ENCODE data around the gene C12orf54.
"Not testable (repeated sequence)": the region's sequence is repeated elsewhere in the genome, so short reads cannot be mapped to it uniquely, and the experiment has no call there.

Gene C12orf54

DNA sequence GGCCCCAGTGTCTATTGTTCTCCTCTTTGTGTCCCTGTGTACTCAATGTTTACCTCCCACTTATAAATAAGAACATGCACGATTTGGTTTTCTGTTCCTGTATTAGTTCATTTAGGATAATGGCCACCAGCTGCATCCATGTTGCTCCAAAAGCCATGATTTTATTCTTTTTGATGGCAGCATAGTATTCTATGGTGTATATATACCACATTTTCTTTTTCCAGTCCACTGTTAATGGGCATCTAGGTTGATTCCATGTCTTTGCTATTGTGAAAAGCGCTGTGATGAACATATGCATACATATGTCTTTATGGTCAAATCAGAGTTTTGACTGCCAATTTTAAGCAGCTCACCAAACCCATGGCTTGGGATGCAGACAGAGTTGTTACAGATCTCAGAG lies 27.2 kb upstream of the C12orf54 start:
- TF ChIP-seq Cebpa-rat (IDR thresholded peaks at IDR 0.05), result no peak
- Histone ChIP-seq H3K4me1 (no peaks in the 10 kb centered on the region), H4K20me1 (no peaks in the 10 kb centered on the region), H3K36me3 (no peaks in the 10 kb centered on the region), H3K4me2 (no peak overlapping the region), H3K4me3 (no peak overlapping the region), H3K9me3 (no peaks in the 10 kb centered on the region), H3K27ac (no peak overlapping the region), H3K27me3 (no peaks in the 10 kb centered on the region), H3K9ac (no peak overlapping the region)

DNA sequence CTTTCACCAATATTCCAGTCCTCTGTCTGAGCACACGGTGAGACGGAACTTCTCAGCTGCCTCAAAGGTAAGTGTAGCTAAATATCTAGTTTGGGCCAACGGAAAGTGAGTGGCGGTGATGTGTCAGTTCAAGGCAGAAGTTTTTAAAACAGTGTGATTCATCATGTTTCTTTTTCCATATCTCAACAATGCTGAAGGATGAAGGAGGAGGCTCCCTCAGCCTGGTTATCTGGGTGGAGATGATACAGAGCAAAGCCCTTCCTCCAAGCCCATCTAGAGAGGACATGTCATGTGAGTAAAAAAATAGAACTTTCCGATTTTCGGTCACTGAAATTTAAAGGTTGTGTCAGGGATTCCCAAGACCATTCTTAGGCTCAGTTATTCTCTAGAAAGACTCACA lies 23.0 kb upstream of the C12orf54 start:
- Histone ChIP-seq H3K36me3 (no peaks in the 10 kb centered on the region), H4K20me1 (no peaks in the 10 kb centered on the region), H3K4me1 (no peaks in the 10 kb centered on the region), H3K27ac (no peak overlapping the region), H3K9ac (no peak overlapping the region), H3K27me3 (no peaks in the 10 kb centered on the region), H3K4me3 (no peak overlapping the region), H3K9me3 (no peaks in the 10 kb centered on the region), H3K4me2 (no peak overlapping the region)
- TF ChIP-seq Cebpa-rat (IDR thresholded peaks at IDR 0.05), result no peak

DNA sequence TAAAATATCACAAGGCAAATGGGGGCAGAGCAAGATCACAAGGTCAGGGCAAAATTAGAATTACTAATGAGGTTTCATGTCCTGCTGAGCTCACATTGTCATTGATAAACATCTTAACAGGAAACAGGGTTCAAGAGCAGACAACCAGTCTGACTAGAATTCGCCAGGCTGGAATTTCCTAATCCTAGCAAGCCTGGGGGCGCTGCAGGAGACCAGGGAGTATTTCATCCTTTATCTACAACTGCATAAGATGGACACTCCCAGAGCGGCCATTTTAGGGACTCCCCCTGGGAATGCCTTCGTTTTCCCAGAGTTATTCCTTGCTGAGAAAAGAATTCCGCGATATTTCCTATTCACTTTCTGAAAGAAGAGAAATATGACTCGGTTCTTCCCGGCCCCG lies 13.3 kb upstream of the C12orf54 start:
- not testable (repeated sequence) for H3K27me3 ChIP-seq, H3K36me3 ChIP-seq, H3K4me2 ChIP-seq, H3K9ac ChIP-seq, H4K20me1 ChIP-seq, H3K4me1 ChIP-seq, H3K4me3 ChIP-seq, H3K27ac ChIP-seq
- peaks cover 44% of the 10 kb centered on the region for H3K9me3 ChIP-seq

DNA sequence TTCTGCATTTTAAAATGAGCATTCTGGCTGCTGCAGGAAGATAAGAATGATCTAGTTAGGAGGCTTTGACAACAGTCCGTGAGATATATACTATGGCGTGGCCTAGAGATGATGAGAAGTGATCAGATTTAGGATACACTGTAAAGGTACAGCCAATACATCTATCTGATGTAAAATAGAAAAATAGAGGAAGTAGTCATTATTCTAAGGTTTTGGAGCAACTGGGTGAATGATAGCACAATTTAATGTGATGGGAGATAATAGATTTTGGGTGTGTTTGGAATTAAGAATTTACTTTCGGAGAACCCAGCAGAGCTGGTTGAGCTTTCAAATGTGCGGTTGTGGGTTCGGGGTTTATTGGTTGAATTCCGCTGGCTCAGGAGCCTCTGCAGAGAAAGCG lies 10.0 kb upstream of the C12orf54 start, which contains the start of gene ANP32D:
Gene ANP32D, plus strand, starts transcription at position 301 of the 400 bp plus-strand sequence. CDS start 106 bp downstream, outside the sequence.
- no peaks in the 10 kb centered on the region for H4K20me1 ChIP-seq
- H3K36me3 ChIP-seq, result no peaks in the 10 kb centered on the region
- no peak within 1 kb of the TSS for H3K4me3 ChIP-seq
- H3K27ac ChIP-seq, result no peak within 1 kb of the TSS
- no peaks in the 10 kb centered on the region for H3K4me1 ChIP-seq
- H3K27me3 ChIP-seq, result no peaks in the 10 kb centered on the region
- TF ChIP-seq Cebpa-rat (IDR thresholded peaks at IDR 0.05), result no peak
- no peak within 1 kb of the TSS for H3K9ac ChIP-seq
- no peak within 1 kb of the TSS for H3K4me2 ChIP-seq
- peaks cover 49% of the 10 kb centered on the region for H3K9me3 ChIP-seq

DNA sequence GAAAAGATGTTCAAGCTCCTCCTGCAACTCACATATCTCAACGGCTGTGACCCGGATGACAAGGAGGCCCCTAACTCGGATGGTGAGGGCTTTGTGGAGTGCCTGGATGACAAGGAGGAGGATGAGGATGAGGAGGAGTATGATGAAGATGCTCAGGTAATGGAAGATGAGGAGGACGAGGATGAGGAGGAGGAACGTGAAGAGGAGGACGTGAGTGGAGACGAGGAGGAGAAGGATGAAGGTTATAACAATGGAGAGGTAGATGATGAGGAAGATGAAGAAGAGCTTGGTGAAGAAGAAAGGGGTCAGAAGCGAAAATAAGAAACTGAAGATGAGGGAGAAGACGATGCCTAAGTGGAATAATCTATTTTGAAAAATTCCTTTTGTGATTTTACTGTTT lies 9.2 kb upstream of the C12orf54 start:
- peaks cover 43% of the 10 kb centered on the region for H3K9me3 ChIP-seq
- no peak overlapping the region for H3K4me2 ChIP-seq
- H3K4me3 ChIP-seq, result no peak overlapping the region
- H3K9ac ChIP-seq, result no peak overlapping the region
- H4K20me1 ChIP-seq, result no peaks in the 10 kb centered on the region
- H3K4me1 ChIP-seq, result no peaks in the 10 kb centered on the region
- no peak for TF ChIP-seq Cebpa-rat (IDR thresholded peaks at IDR 0.05)
- no peaks in the 10 kb centered on the region for H3K36me3 ChIP-seq
- H3K27me3 ChIP-seq, result no peaks in the 10 kb centered on the region
- H3K27ac ChIP-seq, result no peak overlapping the region

DNA sequence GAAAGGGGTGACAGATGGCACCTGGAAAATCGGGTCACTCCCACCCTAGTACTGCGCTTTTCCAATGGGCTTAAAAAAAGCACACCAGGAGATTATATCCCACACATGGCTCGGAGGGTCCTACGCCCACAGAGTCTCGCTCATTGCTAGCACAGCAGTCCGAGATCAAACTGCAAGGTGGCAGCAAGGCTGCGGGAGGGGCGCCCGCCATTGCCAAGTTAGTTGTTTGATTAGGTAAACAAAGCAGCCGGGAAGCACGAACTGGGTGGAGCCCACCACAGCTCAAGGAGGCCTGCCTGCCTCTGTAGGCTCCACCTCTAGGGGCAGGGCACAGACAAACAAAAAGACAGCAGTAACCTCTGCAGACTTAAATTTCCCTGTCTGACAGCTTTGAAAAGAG lies 7.8 kb upstream of the C12orf54 start:
- not testable (repeated sequence) for H4K20me1 ChIP-seq, H3K4me3 ChIP-seq, H3K4me1 ChIP-seq, H3K36me3 ChIP-seq, H3K4me2 ChIP-seq, H3K9ac ChIP-seq, H3K27me3 ChIP-seq, H3K27ac ChIP-seq
- H3K9me3 ChIP-seq, result peaks cover 29% of the 10 kb centered on the region

DNA sequence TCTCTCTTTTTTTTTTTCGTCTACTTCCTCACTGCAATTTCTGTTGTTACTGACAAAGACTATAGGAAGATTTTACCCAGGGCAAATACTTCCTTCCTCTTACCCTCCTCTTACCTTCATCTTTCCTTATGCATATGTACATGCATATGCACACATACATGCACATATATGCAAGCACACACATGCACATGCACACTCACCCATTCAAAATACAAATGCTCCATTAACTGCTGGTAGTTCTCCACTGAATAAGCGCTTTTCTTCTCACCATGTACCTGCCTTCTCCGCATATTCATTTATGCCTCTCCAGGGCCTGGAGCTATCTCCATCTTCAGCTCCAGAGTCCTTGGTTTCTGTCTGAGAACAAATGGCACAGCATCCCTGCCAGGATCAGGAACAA lies 632 bp downstream of the C12orf54 start:
- Histone ChIP-seq H3K4me2 (no peak overlapping the region), H3K9me3 (no peaks in the 10 kb centered on the region), H4K20me1 (no peaks in the 10 kb centered on the region), H3K27ac (no peak overlapping the region), H3K4me3 (no peak overlapping the region), H3K27me3 (no peaks in the 10 kb centered on the region), H3K4me1 (no peaks in the 10 kb centered on the region), H3K9ac (no peak overlapping the region), H3K36me3 (no peaks in the 10 kb centered on the region)
- TF ChIP-seq Cebpa-rat (IDR thresholded peaks at IDR 0.05), result no peak

DNA sequence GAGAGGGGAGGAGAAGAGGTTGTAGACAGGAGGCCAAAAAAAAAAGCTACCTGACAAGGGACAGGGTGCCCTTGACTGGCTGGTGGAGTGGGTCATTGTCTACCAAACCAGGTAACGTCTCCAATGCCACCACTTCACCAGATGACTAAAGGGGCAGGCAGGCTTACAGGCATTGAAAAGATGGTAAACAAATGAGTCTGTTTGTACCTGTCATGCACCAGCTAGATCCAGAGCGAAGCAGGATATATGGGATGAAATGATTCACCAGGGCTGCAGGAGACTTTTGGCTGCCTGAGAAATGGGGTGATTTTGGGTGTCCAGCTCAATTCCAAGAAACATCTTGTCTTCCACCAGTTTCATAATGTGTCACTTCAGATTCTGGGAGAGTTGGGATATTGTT lies 4.0 kb downstream of the C12orf54 start:
- no peaks in the 10 kb centered on the region for H4K20me1 ChIP-seq
- no peak overlapping the region for H3K9ac ChIP-seq
- no peaks in the 10 kb centered on the region for H3K9me3 ChIP-seq
- TF ChIP-seq Cebpa-rat (IDR thresholded peaks at IDR 0.05), result no peak
- no peak overlapping the region for H3K4me2 ChIP-seq
- no peaks in the 10 kb centered on the region for H3K4me1 ChIP-seq
- H3K27ac ChIP-seq, result no peak overlapping the region
- H3K36me3 ChIP-seq, result no peaks in the 10 kb centered on the region
- H3K4me3 ChIP-seq, result no peak overlapping the region
- H3K27me3 ChIP-seq, result no peaks in the 10 kb centered on the region

DNA sequence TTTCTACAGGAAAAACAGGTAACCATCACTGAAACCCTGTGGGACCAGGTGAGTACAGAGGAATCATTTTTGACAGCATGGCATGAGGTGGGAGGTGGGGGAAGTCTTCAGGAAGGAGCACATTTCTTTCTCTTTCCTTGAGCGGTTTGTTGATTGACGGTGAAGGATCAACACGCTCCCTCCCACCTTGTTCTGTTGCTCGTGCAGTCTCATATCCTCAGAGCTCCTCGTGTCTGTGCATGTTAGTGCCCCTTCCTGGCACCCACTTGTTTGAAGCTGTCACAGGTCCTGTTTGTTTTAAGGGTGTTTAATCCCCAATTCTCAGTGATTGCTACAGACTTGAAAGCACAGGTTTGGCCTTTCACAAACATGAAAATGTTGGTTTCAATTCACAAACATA lies 4.4 kb downstream of the C12orf54 start:
- TF ChIP-seq Cebpa-rat (IDR thresholded peaks at IDR 0.05), result no peak
- Histone ChIP-seq H3K27ac (no peak overlapping the region), H3K36me3 (no peaks in the 10 kb centered on the region), H4K20me1 (no peaks in the 10 kb centered on the region), H3K4me3 (no peak overlapping the region), H3K4me2 (no peak overlapping the region), H3K27me3 (no peaks in the 10 kb centered on the region), H3K9me3 (no peaks in the 10 kb centered on the region), H3K9ac (no peak overlapping the region), H3K4me1 (no peaks in the 10 kb centered on the region)

DNA sequence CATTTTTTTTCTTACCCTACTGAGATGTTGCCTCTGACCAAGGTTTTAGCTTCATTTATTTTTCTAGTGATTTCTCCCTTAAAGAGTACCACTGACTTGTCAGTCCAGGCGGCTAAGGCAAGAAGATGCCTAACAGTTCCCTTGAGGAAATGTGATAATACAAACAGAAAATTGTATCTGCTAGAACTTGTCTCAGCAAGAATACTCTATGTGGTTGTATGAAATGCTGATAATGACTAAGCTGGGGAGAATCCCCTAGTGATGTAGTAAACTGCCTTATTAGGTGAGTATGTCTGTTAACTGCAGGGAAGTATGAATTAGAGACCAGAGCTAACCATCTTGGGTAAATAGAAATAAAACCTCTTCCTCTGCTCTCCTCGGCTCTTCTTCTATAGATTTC lies 6.7 kb downstream of the C12orf54 start:
- Histone ChIP-seq H3K9ac (no peak overlapping the region), H3K27ac (no peak overlapping the region), H3K9me3 (no peaks in the 10 kb centered on the region), H3K4me2 (no peak overlapping the region), H3K4me1 (no peaks in the 10 kb centered on the region), H3K4me3 (no peak overlapping the region), H4K20me1 (no peaks in the 10 kb centered on the region), H3K27me3 (no peaks in the 10 kb centered on the region), H3K36me3 (no peaks in the 10 kb centered on the region)
- TF ChIP-seq Cebpa-rat (IDR thresholded peaks at IDR 0.05), result no peak

DNA sequence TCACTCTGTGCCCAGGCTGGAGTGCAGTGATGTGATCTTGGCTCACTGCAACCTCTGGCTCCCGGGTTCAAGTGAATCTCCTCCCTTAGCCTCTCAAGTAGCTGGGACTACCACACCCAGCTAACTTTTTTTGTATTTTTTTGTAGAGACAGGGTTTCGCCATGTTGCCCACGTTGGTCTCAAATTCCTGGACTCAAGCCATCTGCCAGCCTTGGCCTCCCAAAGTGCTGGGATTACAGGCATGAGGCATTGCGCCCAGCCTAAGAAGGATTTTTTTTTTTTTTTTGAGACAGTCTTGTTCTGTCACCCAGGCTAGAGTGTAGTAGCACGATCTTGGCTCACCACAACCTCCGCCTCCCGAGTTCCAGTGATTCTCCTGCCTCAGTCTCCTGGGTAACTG lies 7.2 kb downstream of the C12orf54 start:
- H3K27me3 ChIP-seq, H3K4me2 ChIP-seq, H3K4me1 ChIP-seq, H4K20me1 ChIP-seq, H3K27ac ChIP-seq, H3K9me3 ChIP-seq, H3K4me3 ChIP-seq, H3K9ac ChIP-seq, H3K36me3 ChIP-seq: not testable (repeated sequence)

DNA sequence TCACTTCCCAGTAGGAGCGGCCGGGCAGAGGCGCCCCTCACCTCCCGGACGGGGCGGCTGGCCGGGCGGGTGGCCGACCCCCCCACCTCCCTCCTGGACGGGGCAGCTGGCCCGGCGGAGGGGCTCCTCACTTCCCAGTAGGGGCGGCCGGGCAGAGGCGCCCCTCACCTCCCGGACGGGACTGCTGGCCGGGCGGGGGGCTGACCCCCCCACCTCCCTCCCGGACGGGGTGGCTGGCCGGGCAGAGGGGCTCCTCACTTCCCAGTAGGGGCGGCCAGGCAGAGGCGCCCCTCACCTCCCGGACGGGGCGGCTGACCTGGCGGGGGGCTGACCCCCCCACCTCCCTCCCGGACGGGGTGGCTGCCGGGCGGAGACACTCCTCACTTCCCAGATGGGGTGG lies 18.0 kb downstream of the C12orf54 start:
- not testable (repeated sequence) for H3K9me3 ChIP-seq, H3K4me1 ChIP-seq, H3K4me3 ChIP-seq, H3K36me3 ChIP-seq, H3K4me2 ChIP-seq, H4K20me1 ChIP-seq, H3K9ac ChIP-seq, H3K27me3 ChIP-seq, H3K27ac ChIP-seq

DNA sequence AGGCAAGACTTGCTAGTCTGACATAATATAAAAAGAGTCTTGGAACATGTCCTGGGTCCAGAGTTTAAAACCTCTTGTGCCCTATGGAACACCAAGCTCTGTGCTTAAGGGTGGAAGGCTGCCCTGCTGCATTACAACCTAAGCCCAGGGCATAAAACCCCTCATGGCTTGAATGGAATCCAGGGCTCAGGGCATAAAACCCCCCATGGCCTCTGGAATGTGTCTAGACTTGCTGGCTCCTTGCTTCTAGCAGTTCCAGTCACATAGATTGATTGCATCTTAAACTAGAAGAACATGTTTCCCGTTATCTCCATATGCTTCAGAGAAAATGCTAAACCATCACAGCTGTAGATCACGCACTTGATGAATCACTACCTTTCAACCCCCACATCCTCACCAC lies 24.5 kb downstream of the C12orf54 start:
- H3K27me3 ChIP-seq, H3K9ac ChIP-seq, H3K27ac ChIP-seq, H4K20me1 ChIP-seq, H3K4me1 ChIP-seq, H3K36me3 ChIP-seq, H3K4me3 ChIP-seq, H3K4me2 ChIP-seq: not testable (repeated sequence)
- peaks cover 32% of the 10 kb centered on the region for H3K9me3 ChIP-seq

Measured in BLaER1 (cell line).